ENCODE results near the gene PIBF1. TPM values are rescaled to one million over a fixed set of nuclear protein-coding genes. Genes with fewer than 3 reads are reported as not detected.

Gene PIBF1
- total RNA-seq, 1 experiment from 2014 or later, result 30.6 TPM

DNA sequence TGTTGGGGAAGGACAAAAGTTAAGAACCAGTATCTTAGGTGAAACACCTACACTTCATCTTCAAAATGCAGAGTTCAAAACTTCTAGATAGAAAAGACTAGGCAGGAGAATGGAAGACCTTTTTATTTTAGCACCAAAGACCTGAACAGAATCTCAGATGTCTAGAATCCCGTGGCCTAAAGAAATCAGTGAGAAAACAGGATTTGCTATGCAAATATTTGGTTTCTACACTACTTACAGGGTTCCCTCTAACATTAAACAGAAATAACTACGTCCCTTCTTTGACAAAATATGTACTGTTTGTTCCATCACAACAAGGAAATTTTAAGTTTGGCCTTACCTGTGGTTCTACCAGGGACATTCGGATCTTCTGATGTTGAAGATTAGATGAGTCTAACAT is 21.7 kb upstream of the PIBF1 start:
- H3K4me1 ChIP-seq (ENCODE audit: insufficient read depth, low read length, poor library complexity, severe bottlenecking), result no peaks in the 10 kb centered on the region
- no peaks in the 10 kb centered on the region for H3K27me3 ChIP-seq (replicated peaks; ENCODE audit: insufficient read depth, low read depth, low read length, poor library complexity)
- intact Hi-C loops (cut with micrococcal nuclease; ENCODE audit: unreplicated experiment), result no loop called here
- no peak overlapping the region for H3K27ac ChIP-seq (ENCODE audit: low read depth, low read length, poor library complexity, severe bottlenecking)
- CTCF ChIA-PET, result no interaction called here
- peaks cover 94% of the 10 kb centered on the region for H3K36me3 ChIP-seq (ENCODE audit: insufficient read depth, low read length, poor library complexity, severe bottlenecking)
- TF ChIP-seq, protein P1, sequence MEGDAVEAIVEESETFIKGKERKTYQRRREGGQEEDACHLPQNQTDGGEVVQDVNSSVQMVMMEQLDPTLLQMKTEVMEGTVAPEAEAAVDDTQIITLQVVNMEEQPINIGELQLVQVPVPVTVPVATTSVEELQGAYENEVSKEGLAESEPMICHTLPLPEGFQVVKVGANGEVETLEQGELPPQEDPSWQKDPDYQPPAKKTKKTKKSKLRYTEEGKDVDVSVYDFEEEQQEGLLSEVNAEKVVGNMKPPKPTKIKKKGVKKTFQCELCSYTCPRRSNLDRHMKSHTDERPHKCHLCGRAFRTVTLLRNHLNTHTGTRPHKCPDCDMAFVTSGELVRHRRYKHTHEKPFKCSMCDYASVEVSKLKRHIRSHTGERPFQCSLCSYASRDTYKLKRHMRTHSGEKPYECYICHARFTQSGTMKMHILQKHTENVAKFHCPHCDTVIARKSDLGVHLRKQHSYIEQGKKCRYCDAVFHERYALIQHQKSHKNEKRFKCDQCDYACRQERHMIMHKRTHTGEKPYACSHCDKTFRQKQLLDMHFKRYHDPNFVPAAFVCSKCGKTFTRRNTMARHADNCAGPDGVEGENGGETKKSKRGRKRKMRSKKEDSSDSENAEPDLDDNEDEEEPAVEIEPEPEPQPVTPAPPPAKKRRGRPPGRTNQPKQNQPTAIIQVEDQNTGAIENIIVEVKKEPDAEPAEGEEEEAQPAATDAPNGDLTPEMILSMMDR (conservative IDR thresholded peaks at IDR 0.05; ENCODE audit: low read depth, low read length), result no peak
- TF ChIP-seq EZH2 (IDR thresholded peaks at IDR 0.05; ENCODE audit: borderline replicate concordance, low read depth, low read length, poor library complexity, severe bottlenecking), result no peak
- POLR2A ChIA-PET (ENCODE audit: low non-redundant PET), result no interaction called here
- H3K4me3 ChIP-seq (ENCODE audit: low read depth, low read length, poor library complexity, severe bottlenecking), result no peak overlapping the region
- no TSS peak for BruUV-seq (replicated peaks)
- no peak for DNase-seq (ENCODE audit: low spot score)
- H3K9me3 ChIP-seq (ENCODE audit: low read depth, low read length, poor library complexity, severe bottlenecking), result no peaks in the 10 kb centered on the region

DNA sequence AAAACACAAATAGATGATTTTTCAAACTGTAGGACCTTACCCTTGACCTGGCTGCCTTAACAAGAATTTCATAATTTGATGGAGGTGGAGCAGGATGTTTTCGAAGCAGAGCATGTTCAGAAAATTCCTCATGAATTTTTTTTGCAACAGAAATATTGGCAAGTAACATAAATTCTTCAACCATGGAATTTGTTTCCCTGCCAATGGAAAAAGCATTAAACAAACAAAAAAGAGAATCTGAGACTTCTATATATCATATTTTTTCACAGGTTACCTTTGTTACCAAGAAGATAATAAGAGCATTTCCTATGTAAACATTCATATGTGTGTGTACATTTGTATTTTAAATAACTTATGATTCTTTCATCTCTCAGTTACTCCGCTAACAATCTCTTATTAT is 18.5 kb upstream of the PIBF1 start:
- Histone ChIP-seq H3K36me3 (ENCODE audit: insufficient read depth, low read length, poor library complexity, severe bottlenecking) (peaks cover 100% of the 10 kb centered on the region), H3K27ac (ENCODE audit: low read depth, low read length, poor library complexity, severe bottlenecking) (no peak overlapping the region), H3K4me3 (ENCODE audit: low read depth, low read length, poor library complexity, severe bottlenecking) (no peak overlapping the region), H3K27me3 (replicated peaks; ENCODE audit: insufficient read depth, low read depth, low read length, poor library complexity) (no peaks in the 10 kb centered on the region), H3K4me1 (ENCODE audit: insufficient read depth, low read length, poor library complexity, severe bottlenecking) (no peaks in the 10 kb centered on the region), H3K9me3 (ENCODE audit: low read depth, low read length, poor library complexity, severe bottlenecking) (no peaks in the 10 kb centered on the region)
- no peak for DNase-seq (ENCODE audit: low spot score)
- ChIA-PET CTCF (no interaction called here), POLR2A (ENCODE audit: low non-redundant PET) (no interaction called here)
- BruUV-seq (replicated peaks), result no TSS peak
- intact Hi-C loops (cut with micrococcal nuclease; ENCODE audit: unreplicated experiment), result no loop called here
- TF ChIP-seq EZH2 (IDR thresholded peaks at IDR 0.05; ENCODE audit: borderline replicate concordance, low read depth, low read length, poor library complexity, severe bottlenecking), result no peak
- TF ChIP-seq, protein P1 (conservative IDR thresholded peaks at IDR 0.05; ENCODE audit: low read depth, low read length), result no peak

DNA sequence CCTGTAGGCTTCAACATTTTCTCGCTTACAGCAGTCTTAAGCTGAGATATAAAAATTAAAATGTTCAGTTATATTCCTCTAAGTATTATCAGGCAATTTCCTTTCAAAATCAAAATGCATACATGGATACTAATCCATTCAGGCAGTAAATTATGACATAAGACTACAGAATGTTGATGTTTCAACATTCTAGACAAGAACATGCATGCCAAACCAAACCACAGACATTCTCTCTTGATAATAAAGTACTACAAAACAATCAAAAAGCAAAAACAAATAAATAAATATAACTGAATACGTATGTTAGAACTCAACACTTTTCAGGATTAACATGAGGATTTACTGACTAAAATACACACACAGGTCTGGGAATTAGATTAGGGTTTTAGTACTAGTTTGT is 7.9 kb upstream of the PIBF1 start:
- CTCF ChIA-PET, result no interaction called here
- no TSS peak for BruUV-seq (replicated peaks)
- no peaks in the 10 kb centered on the region for H3K4me1 ChIP-seq (ENCODE audit: insufficient read depth, low read length, poor library complexity, severe bottlenecking)
- H3K4me3 ChIP-seq (ENCODE audit: low read depth, low read length, poor library complexity, severe bottlenecking), result no peak overlapping the region
- H3K9me3 ChIP-seq (ENCODE audit: low read depth, low read length, poor library complexity, severe bottlenecking), result no peaks in the 10 kb centered on the region
- intact Hi-C loops (cut with micrococcal nuclease; ENCODE audit: unreplicated experiment), result no loop called here
- POLR2A ChIA-PET (ENCODE audit: low non-redundant PET), result no interaction called here
- no peak overlapping the region for H3K27ac ChIP-seq (ENCODE audit: low read depth, low read length, poor library complexity, severe bottlenecking)
- no peak for DNase-seq (ENCODE audit: low spot score)
- peaks cover 90% of the 10 kb centered on the region for H3K36me3 ChIP-seq (ENCODE audit: insufficient read depth, low read length, poor library complexity, severe bottlenecking)
- H3K27me3 ChIP-seq (replicated peaks; ENCODE audit: insufficient read depth, low read depth, low read length, poor library complexity), result no peaks in the 10 kb centered on the region
- TF ChIP-seq, protein P1 (conservative IDR thresholded peaks at IDR 0.05; ENCODE audit: low read depth, low read length), result no peak
- no peak for TF ChIP-seq EZH2 (IDR thresholded peaks at IDR 0.05; ENCODE audit: borderline replicate concordance, low read depth, low read length, poor library complexity, severe bottlenecking)

All from A673 (cell line).